Panc1 (cell line): ENCODE results near the gene SCAF8. TPM values are rescaled to one million over a fixed set of nuclear protein-coding genes. Genes with fewer than 3 reads are reported as not detected.

ENCODE experiments used
- ATAC-seq: fragments of 200-7000 bp; cut with Tn5 transposase; 2 replicates; pipeline ENCODE4 v1.9.1; 2020; ENCODE audit warnings: mild to moderate bottlenecking, moderate library complexity
- BruUV-seq: library from RNA; stranded (reverse); fragments of 400-500 nt; replicated peaks from 2 replicates; lab custom pipeline; 2021; lab: Mats Ljungman, UMichigan
- CTCF ChIA-PET: fragments of 300-600 bp; sonication (Branson Sonifier 250); formaldehyde crosslinking; loops from one replicate; lab custom pipeline; 2022; ENCODE audit warnings: antibody characterized with exemption; lab: Charles Lee
- POLR2A ChIA-PET: fragments of 300-600 bp; sonication (Branson Sonifier 250); formaldehyde crosslinking; loops from one replicate; lab custom pipeline; 2022; ENCODE audit warnings: antibody characterized with exemption; lab: Charles Lee
- DNase-seq: peaks from one replicate; pipeline ENCODE4 v3.0.0-alpha.2; 2010; ENCODE audit warnings: low read depth, low spot score
- H3K27ac ChIP-seq: 2 replicates; pipeline ENCODE4 v1.5.1; 2011; ENCODE audit warnings: mild to moderate bottlenecking, low read length, inconsistent platforms
- H3K27me3 ChIP-seq: fragments of 200-500 bp; sonication (Bioruptor generic); 2 replicates; pipeline ENCODE4 v1.6.0; 2014; ENCODE audit warnings: low read length, inconsistent platforms; ENCODE audit not compliant: control insufficient read depth, insufficient read depth
- H3K36me3 ChIP-seq: fragments of 200-500 bp; sonication (Bioruptor generic); 2 replicates; pipeline ENCODE4 v1.5.1; 2014; ENCODE audit warnings: inconsistent platforms, mild to moderate bottlenecking, low read length, moderate library complexity; ENCODE audit not compliant: control insufficient read depth, insufficient read depth
- H3K4me1 ChIP-seq: 2 replicates; pipeline ENCODE4 v1.5.1; 2011; ENCODE audit warnings: inconsistent platforms, mild to moderate bottlenecking, low read length, moderate library complexity; ENCODE audit not compliant: control insufficient read depth, insufficient read depth
- H3K4me3 ChIP-seq, 2 experiments: 2 replicates each; pipeline ENCODE4 v1.5.1; 2011 to 2012; ENCODE audit warnings: low read depth in 2 of 2, low read length in 2 of 2, mild to moderate bottlenecking in 2 of 2, inconsistent platforms in 1 of 2, moderate library complexity in 1 of 2
- H3K9me3 ChIP-seq: fragments of 200-500 bp; sonication (Bioruptor generic); 2 replicates; pipeline ENCODE4 v1.5.1; 2014; ENCODE audit warnings: low read depth, mild to moderate bottlenecking, inconsistent platforms, low read length, moderate library complexity; ENCODE audit not compliant: control insufficient read depth, insufficient read depth
- POLR2AphosphoS5 ChIP-seq: IDR thresholded peaks from 2 replicates; pipeline ENCODE4 v1.6.1; 2012; ENCODE audit warnings: mild to moderate bottlenecking, low read depth, low read length, moderate library complexity
- SIN3A ChIP-seq: IDR thresholded peaks from 2 replicates; pipeline ENCODE4 v1.6.1; 2012; ENCODE audit warnings: low read depth, mild to moderate bottlenecking, low read length, moderate library complexity, borderline replicate concordance; ENCODE audit not compliant: insufficient read depth
- TCF7L2 ChIP-seq: IDR thresholded peaks from 2 replicates; pipeline ENCODE4 v1.6.1; 2011; ENCODE audit warnings: mild to moderate bottlenecking, low read depth, low read length, inconsistent platforms
- in situ Hi-C: cut with HindIII; loops from 2 replicates; pipeline ENCODE4 v1.10.0; 2016; ENCODE audit warnings: low sequenced_read_pairs, low pct_unique_long_range_greater_than_20kb
- intact Hi-C: fragments of 100-400 bp; cut with micrococcal nuclease; formaldehyde crosslinking; loops from one replicate; pipeline ENCODE4 v1.10.0; 2022; ENCODE audit not compliant: unreplicated experiment
- total RNA-seq: library from RNA; stranded (reverse); gene quantifications from one replicate; pipeline ENCODE4 v1.2.1, GENCODE V29; 2021; ENCODE audit not compliant: unreplicated experiment
- TF ChIP-seq, protein P1 (sequence below): fragments of 450-650 bp; IDR thresholded peaks from 2 replicates; pipeline ENCODE4 v1.5.1; 2017; ENCODE audit warnings: mild to moderate bottlenecking
- TF ChIP-seq, protein P2 (sequence below), 2 experiments: IDR thresholded peaks; 2 replicates each; pipeline ENCODE4 v1.6.1; 2011 to 2012; ENCODE audit warnings: low read depth in 2 of 2, control low read depth in 1 of 2, low read length in 1 of 2, mild to moderate bottlenecking in 1 of 2, moderate library complexity in 1 of 2; ENCODE audit not compliant: insufficient read depth in 1 of 2

The SCAF8 gene
- total RNA-seq, 1 experiment from 2014 or later = 38.9 TPM

DNA sequence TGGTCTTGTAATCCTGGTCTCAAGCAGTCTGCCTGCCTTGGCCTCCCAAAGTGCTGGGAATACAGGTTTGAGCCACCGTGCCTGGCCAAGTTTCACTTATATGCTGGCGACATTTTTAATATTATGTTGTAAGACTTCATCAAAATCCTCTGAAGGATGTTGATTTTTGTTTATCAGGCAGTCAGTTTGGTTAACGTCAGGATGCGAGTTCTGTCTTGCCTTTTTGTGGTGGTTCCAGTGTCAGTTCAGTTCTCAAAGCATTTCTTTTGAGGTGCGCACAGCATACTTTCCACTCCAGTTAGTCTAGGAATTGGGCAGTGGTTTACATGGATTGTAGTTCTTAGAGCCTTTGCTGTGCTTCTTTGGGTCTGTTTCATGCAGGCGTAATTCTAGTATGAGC is 24.9 kb downstream of the SCAF8 start:
- peaks cover 12% of the 10 kb centered on the region for H3K4me1 ChIP-seq
- intact Hi-C loops = no loop called here
- ChIA-PET CTCF (no interaction called here), POLR2A (no interaction called here)
- DNase-seq (no peak), ATAC-seq (no peak)
- H3K4me3 ChIP-seq = no peak overlapping the region
- BruUV-seq = no TSS peak
- in situ Hi-C loops = no loop called here
- H3K27ac ChIP-seq = no peak overlapping the region
- TF ChIP-seq, protein P1, sequence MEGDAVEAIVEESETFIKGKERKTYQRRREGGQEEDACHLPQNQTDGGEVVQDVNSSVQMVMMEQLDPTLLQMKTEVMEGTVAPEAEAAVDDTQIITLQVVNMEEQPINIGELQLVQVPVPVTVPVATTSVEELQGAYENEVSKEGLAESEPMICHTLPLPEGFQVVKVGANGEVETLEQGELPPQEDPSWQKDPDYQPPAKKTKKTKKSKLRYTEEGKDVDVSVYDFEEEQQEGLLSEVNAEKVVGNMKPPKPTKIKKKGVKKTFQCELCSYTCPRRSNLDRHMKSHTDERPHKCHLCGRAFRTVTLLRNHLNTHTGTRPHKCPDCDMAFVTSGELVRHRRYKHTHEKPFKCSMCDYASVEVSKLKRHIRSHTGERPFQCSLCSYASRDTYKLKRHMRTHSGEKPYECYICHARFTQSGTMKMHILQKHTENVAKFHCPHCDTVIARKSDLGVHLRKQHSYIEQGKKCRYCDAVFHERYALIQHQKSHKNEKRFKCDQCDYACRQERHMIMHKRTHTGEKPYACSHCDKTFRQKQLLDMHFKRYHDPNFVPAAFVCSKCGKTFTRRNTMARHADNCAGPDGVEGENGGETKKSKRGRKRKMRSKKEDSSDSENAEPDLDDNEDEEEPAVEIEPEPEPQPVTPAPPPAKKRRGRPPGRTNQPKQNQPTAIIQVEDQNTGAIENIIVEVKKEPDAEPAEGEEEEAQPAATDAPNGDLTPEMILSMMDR = no peak
- TF ChIP-seq POLR2AphosphoS5 (no peak), TCF7L2 (no peak), SIN3A (no peak)
- TF ChIP-seq, protein P2, sequence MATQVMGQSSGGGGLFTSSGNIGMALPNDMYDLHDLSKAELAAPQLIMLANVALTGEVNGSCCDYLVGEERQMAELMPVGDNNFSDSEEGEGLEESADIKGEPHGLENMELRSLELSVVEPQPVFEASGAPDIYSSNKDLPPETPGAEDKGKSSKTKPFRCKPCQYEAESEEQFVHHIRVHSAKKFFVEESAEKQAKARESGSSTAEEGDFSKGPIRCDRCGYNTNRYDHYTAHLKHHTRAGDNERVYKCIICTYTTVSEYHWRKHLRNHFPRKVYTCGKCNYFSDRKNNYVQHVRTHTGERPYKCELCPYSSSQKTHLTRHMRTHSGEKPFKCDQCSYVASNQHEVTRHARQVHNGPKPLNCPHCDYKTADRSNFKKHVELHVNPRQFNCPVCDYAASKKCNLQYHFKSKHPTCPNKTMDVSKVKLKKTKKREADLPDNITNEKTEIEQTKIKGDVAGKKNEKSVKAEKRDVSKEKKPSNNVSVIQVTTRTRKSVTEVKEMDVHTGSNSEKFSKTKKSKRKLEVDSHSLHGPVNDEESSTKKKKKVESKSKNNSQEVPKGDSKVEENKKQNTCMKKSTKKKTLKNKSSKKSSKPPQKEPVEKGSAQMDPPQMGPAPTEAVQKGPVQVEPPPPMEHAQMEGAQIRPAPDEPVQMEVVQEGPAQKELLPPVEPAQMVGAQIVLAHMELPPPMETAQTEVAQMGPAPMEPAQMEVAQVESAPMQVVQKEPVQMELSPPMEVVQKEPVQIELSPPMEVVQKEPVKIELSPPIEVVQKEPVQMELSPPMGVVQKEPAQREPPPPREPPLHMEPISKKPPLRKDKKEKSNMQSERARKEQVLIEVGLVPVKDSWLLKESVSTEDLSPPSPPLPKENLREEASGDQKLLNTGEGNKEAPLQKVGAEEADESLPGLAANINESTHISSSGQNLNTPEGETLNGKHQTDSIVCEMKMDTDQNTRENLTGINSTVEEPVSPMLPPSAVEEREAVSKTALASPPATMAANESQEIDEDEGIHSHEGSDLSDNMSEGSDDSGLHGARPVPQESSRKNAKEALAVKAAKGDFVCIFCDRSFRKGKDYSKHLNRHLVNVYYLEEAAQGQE (IDR thresholded peaks at IDR 0.05; ENCODE audit: insufficient read depth in 1 of 2, low read depth in 2 of 2, low read length in 1 of 2) = no peak
- H3K9me3 ChIP-seq = no peaks in the 10 kb centered on the region
- H3K27me3 ChIP-seq = no peaks in the 10 kb centered on the region
- H3K36me3 ChIP-seq = no peaks in the 10 kb centered on the region

DNA sequence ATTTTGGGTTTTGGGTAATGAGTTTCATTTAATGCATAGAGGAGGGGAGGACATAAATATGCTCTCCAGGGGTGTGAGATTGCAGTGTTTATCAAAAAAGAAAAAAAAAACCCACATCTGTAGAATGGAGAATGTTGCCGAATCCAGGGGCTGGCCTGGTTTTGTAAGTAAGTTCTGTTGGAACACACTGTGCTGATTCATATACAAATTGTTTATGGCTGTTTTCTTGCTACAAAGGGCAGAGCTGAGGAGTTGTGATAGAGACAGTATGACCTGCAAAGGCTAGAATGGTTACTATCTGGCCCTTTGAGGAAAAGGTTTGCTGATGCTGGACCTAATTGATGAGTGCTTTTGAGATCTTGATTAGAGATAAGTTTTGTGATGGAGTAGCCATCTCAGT is 30.4 kb downstream of the SCAF8 start:
- H3K9me3 ChIP-seq = no peaks in the 10 kb centered on the region
- no peak for DNase-seq
- H3K4me3 ChIP-seq = no peak overlapping the region
- no peak for TF ChIP-seq SIN3A
- TF ChIP-seq, protein P2 (IDR thresholded peaks at IDR 0.05; ENCODE audit: insufficient read depth in 1 of 2, low read depth in 2 of 2, low read length in 1 of 2) = no peak
- TF ChIP-seq TCF7L2 = no peak
- no peak for TF ChIP-seq POLR2AphosphoS5
- H3K36me3 ChIP-seq = no peaks in the 10 kb centered on the region
- ATAC-seq = no peak
- CTCF ChIA-PET = no interaction called here
- no peaks in the 10 kb centered on the region for H3K27me3 ChIP-seq
- POLR2A ChIA-PET = no interaction called here
- BruUV-seq = no TSS peak
- peaks cover 22% of the 10 kb centered on the region for H3K4me1 ChIP-seq
- no peak overlapping the region for H3K27ac ChIP-seq
- intact Hi-C loops = no loop called here
- in situ Hi-C loops = no loop called here
